HS-5 (cell line): Measurements from ENCODE around the gene ATP6V1B1.
A peak's percentile ranks its signal among the peaks of the same experiment; 100 is the strongest.

Experiments
- DNase-seq: peaks from one replicate; pipeline ENCODE4 v3.0.0-alpha.2; 2012; ENCODE audit warnings: low read depth

ATP6V1B1 gene

DNA sequence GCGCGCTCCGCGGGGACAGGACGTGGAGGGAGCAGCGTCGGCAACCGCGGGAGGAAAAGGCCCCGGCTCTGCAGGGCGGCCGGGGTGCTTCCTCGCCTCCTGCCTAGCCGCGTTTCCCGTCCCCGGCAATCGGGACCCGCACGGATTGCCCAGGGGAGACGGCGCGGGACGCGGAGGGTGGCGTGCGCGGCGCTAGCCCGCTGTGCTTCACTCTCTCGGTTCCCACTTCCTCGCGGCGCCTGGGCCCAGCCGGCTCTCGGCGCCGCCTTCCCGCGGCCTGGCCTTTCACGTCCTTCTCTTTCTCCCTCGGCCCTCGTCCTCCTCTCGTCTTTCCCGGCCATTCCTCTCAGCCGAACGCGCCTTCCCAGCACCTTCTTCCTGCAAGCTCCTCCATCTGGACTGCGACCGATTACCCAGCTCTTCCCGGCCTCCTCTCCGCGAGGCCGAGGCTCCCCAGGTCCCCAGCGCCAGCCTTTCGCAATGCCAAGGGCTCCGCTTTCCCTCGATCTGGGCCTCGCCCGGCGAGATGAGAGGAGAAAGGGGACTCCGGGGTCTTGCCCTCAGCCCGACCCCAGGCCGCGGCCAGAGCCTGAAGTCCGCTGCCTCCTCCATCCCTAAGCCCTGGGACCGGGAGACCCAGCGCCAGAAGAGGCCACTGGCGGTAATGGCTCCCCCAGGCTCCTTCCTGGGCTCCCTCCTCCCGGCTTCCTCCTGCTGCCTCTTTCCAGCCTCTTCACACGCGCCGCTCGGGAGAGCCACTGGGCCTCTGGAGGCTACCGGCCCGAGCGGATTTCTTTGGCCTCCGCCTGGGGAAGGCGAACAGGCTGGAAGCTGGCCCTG, 34.3 kb upstream of the ATP6V1B1 start:
- peak; percentile 24 for DNase-seq

DNA sequence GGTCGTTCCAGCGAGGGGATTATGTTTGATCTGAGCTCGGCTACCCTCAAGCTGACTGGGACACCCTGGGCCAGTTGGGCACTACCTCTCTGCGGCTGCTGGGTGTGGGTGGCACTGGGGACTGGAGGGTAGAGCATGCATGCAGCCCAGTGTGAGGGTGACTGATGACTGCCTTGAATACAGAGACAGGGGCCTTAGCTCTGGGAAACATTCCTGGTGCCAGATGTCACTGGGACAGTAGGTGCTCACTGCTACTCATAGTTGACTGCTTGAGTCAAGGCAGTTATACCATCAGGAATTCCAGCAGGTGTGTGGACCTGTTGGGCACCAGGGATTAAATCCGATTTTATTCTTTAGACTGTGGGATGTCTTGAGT, 33.6 kb upstream of the ATP6V1B1 start:
- peak; percentile 8 for DNase-seq

- DNase-seq: no peak
Observed at GRCh38 chr2:70902579-70902978, 33.1 kb upstream of the ATP6V1B1 start.

- no peak for DNase-seq
Observed at GRCh38 chr2:70903171-70903570, 32.5 kb upstream of the ATP6V1B1 start.

GRCh38 chr2:70903641-70904340, 31.9 kb upstream of the ATP6V1B1 start:
- no peak for DNase-seq

- DNase-seq: no peak
Observed at GRCh38 chr2:70904371-70905216, 31.1 kb upstream of the ATP6V1B1 start.

GRCh38 chr2:70905443-70906421, 30.0 kb upstream of the ATP6V1B1 start:
- DNase-seq: no peak

- no peak for DNase-seq
Observed at GRCh38 chr2:70906439-70907005, 29.2 kb upstream of the ATP6V1B1 start.

- no peak for DNase-seq
Observed at GRCh38 chr2:70907130-70908057, 28.3 kb upstream of the ATP6V1B1 start.

DNA sequence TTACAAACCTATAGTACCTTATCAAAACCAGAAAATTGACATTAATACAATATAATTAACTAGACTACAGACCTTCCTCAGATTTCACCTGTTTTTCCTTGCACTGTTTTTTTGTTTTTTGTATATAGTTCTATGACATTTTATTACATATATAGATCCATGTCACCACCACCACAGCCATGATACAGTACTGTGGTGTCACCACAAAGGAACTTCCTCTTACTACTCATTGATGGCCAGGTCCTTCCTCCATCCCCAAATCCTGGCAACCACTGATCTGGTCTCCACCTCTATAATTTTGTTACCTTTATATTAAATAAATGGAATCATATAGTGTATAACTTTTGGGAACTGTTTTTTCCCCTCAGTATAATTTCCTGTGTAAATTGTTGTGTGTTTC, 19.4 kb upstream of the ATP6V1B1 start:
- DNase-seq: no peak

- no peak for DNase-seq
Observed at GRCh38 chr2:70918016-70918415, 17.7 kb upstream of the ATP6V1B1 start.

- DNase-seq: peak; percentile 15
Observed at GRCh38 chr2:70919672-70920366, 15.9 kb upstream of the ATP6V1B1 start.

GRCh38 chr2:70920367-70920715, 15.4 kb upstream of the ATP6V1B1 start:
- DNase-seq: no peak

- no peak for DNase-seq
Observed at GRCh38 chr2:70921031-70921430, 14.7 kb upstream of the ATP6V1B1 start.

DNA sequence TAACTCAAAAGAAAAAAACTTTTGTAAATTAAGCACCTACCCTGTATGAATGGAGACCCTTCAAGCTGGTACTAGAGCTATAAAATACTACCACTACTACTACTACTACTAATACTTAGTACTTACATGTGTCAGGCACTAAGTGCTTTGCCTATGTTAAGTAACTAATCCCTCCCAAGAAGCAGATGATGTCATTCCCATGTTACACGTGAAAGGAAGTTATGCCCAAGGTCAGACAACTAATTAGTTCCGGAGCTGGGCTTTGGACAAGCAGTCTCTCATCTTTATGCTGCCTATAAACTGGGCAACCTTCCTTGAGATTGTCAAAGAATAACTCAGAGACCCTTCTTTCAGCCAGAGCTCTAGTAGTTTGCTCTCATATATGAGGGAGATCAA, 13.9 kb upstream of the ATP6V1B1 start:
- no peak for DNase-seq

DNA sequence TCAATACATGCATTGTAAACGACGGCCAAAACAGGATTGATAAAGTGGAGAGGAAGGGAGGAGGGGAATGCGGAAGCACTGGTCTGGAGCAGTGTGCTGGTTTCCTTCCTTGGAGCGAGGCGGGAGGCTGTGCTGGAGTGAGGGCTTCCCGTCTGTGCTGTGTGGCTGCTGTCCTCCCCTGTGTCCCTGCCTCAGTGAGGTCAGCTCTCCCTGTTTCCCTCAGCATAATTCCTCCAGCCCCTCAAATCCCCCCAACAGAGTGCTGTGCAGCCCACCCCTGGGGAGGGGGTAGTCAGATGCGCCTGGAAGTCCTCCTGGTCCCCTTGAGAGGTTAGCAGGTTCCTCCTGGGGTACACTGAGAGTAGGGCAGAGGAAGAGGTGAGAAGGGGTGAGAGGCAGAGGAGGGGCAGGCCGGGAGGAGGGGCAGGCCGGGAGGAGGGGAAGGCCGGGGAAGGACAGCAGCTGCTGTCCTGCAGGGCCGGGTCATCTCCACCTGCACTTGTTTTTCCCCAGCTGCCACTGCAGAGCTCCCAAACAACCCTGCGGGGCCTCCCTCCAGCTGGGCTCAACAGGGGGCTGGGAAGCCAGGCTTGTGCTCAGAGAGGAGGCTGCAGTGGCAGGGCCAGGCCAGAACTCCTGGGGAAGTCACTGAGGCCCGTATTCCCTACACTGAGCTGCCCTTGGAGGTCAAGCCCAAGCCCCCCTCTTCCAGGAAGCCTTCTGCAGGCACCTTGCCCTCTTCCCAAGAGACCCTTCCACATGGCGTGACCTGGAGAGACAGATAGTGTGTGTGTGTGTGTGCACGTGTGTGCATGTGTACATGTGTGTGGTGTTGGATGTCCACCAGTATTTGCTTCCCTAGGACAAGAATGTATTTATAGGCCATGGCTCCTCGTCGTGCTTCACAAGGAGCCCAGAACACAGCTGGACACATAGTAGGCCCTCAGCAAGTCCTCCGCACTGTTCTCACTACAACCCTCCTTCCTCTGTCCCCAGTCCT, 13.2 kb upstream of the ATP6V1B1 start:
- DNase-seq: no peak

DNA sequence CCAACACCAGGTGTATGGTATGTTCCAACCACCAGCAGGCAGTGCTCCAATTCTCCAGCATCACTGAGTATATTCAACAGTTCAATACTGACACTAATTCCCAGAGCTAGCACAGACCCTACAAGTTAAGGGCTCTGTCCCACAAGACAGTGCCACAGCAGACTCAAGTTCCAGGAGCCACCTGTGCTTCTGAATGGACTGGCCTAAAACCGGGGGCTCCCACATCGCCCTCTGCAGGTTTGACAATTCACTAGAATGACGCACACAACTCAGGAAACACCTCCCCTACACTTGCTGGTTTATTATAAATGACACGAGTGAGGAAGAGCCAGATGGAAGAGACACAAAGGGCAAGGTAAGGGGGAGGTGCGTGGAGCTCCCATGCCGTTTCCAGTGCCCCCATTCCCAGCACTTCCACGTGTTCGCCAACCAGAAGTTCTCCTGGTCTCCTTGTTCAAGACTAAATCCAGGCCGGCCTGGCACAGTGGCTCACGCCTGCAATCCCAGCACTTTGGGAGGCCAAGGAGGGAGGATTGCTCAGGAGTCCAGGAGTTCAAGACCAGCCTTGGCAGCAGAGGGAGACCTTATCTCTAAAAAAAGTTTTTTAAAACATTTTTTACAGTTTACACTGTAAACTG, 12.2 kb upstream of the ATP6V1B1 start:
- DNase-seq: no peak

DNA sequence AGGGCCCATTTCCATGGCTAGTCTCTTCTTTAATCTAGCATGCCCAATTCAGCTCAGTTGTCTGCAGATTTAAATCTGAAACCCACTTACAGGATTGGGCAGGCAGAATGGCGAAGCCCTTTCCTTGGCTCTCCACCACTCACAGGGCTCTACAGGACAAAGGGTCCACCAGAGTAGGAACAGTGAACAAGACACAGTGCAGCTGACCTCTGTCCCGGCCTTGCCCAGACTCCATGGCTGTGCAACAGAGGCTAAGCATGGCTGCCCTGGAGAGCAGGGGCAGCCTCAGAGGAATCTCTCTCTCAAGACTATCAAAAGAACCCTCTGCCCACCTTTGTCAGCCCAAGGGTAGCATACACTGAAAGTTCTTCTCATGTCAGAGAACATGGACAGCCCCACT, 9.7 kb upstream of the ATP6V1B1 start:
- DNase-seq: no peak
